ENCODE measurements around the gene TRPV6.

Gene TRPV6

DNA sequence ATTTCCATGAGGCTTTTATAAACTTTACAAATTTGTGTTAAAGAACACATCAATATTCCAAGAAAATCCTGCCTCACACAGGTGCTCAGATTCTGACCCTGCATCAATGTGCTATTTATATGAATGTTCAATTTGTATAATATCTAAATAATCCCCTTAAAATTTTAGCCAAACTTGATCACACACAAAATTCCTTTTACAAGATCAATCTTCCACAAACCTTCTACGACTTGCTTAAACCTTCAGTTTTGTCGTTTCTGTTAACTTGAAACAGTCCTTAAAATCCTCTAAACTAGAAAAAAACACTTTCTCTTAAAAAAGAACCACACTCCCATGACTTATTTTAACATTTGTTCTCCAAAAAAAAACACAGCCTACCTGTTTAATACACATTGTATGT, 20.2 kb upstream of the TRPV6 start:
- TF ChIP-seq, protein P1, sequence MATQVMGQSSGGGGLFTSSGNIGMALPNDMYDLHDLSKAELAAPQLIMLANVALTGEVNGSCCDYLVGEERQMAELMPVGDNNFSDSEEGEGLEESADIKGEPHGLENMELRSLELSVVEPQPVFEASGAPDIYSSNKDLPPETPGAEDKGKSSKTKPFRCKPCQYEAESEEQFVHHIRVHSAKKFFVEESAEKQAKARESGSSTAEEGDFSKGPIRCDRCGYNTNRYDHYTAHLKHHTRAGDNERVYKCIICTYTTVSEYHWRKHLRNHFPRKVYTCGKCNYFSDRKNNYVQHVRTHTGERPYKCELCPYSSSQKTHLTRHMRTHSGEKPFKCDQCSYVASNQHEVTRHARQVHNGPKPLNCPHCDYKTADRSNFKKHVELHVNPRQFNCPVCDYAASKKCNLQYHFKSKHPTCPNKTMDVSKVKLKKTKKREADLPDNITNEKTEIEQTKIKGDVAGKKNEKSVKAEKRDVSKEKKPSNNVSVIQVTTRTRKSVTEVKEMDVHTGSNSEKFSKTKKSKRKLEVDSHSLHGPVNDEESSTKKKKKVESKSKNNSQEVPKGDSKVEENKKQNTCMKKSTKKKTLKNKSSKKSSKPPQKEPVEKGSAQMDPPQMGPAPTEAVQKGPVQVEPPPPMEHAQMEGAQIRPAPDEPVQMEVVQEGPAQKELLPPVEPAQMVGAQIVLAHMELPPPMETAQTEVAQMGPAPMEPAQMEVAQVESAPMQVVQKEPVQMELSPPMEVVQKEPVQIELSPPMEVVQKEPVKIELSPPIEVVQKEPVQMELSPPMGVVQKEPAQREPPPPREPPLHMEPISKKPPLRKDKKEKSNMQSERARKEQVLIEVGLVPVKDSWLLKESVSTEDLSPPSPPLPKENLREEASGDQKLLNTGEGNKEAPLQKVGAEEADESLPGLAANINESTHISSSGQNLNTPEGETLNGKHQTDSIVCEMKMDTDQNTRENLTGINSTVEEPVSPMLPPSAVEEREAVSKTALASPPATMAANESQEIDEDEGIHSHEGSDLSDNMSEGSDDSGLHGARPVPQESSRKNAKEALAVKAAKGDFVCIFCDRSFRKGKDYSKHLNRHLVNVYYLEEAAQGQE (IDR thresholded peaks at IDR 0.05; ENCODE audit: insufficient read depth in 1 of 2, low read depth in 2 of 2, low read length in 2 of 2), result no peak
- TF ChIP-seq TAF1 (IDR thresholded peaks at IDR 0.05; ENCODE audit: borderline replicate concordance, insufficient read depth, low read length) (no peak), POLR2AphosphoS5 (IDR thresholded peaks at IDR 0.05; ENCODE audit: low read depth, low read length) (no peak), SIN3A (IDR thresholded peaks at IDR 0.05; ENCODE audit: borderline replicate concordance, insufficient read depth, low read length) (no peak), FOXP2 (optimal IDR thresholded peaks at IDR 0.05; ENCODE audit: borderline replicate concordance, extremely low read depth, extremely low read length, insufficient read depth) (no peak)

- TF ChIP-seq, protein P1 (IDR thresholded peaks at IDR 0.05; ENCODE audit: insufficient read depth in 1 of 2, low read depth in 2 of 2, low read length in 2 of 2), result no peak
- TF ChIP-seq SIN3A (IDR thresholded peaks at IDR 0.05; ENCODE audit: borderline replicate concordance, insufficient read depth, low read length), result no peak
- no peak for TF ChIP-seq POLR2AphosphoS5 (IDR thresholded peaks at IDR 0.05; ENCODE audit: low read depth, low read length)
- TF ChIP-seq FOXP2 (optimal IDR thresholded peaks at IDR 0.05; ENCODE audit: borderline replicate concordance, extremely low read depth, extremely low read length, insufficient read depth), result no peak
- TF ChIP-seq TAF1 (IDR thresholded peaks at IDR 0.05; ENCODE audit: borderline replicate concordance, insufficient read depth, low read length), result no peak
These were observed 18.6 kb upstream of the TRPV6 start for GRCh38 chr7:142904128-142904527.

GRCh38 chr7:142901426-142902259, 16.1 kb upstream of the TRPV6 start:
- TF ChIP-seq, protein P1 (IDR thresholded peaks at IDR 0.05; ENCODE audit: insufficient read depth in 1 of 2, low read depth in 2 of 2, low read length in 2 of 2), result no peak
- TF ChIP-seq SIN3A (IDR thresholded peaks at IDR 0.05; ENCODE audit: borderline replicate concordance, insufficient read depth, low read length) (no peak), POLR2AphosphoS5 (IDR thresholded peaks at IDR 0.05; ENCODE audit: low read depth, low read length) (no peak), FOXP2 (optimal IDR thresholded peaks at IDR 0.05; ENCODE audit: borderline replicate concordance, extremely low read depth, extremely low read length, insufficient read depth) (no peak), TAF1 (IDR thresholded peaks at IDR 0.05; ENCODE audit: borderline replicate concordance, insufficient read depth, low read length) (no peak)

DNA sequence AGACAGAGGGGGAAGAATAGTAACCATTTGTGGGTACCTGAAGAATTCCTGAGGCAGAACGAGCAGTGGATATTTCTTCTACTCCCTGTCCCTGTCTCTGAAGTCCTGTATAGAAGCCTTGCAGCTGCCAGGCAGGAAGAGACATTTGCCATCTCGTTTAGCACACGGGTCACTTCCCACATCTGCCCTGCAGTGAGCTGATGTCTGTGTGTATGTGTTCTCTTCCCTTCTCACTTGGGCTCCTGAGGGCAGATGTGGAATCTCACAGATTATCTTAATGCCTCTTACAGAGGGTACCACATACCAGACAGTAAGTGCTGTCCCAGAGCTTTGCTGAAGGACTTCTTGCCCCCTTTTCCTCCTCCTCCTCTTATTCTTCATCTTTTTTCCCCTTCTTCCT, 14.1 kb upstream of the TRPV6 start:
- TF ChIP-seq SIN3A (IDR thresholded peaks at IDR 0.05; ENCODE audit: borderline replicate concordance, insufficient read depth, low read length) (no peak), POLR2AphosphoS5 (IDR thresholded peaks at IDR 0.05; ENCODE audit: low read depth, low read length) (no peak), FOXP2 (optimal IDR thresholded peaks at IDR 0.05; ENCODE audit: borderline replicate concordance, extremely low read depth, extremely low read length, insufficient read depth) (no peak), TAF1 (IDR thresholded peaks at IDR 0.05; ENCODE audit: borderline replicate concordance, insufficient read depth, low read length) (no peak)
- TF ChIP-seq, protein P1 (IDR thresholded peaks at IDR 0.05; ENCODE audit: insufficient read depth in 1 of 2, low read depth in 2 of 2, low read length in 2 of 2), result no peak

Measured in PFSK-1 (cell line).